H1 (cell line): ENCODE measurements around the gene RPL31. TPM values are rescaled to one million over a fixed set of nuclear protein-coding genes. Genes with fewer than 3 reads are reported as not detected.

Source experiments
- CTCF ChIA-PET: fragments of 300-600 bp; sonication (Branson Sonifier 250); formaldehyde crosslinking; loops from one replicate; lab custom pipeline; 2021; ENCODE audit not compliant: partially characterized antibody; lab: Charles Lee
- POLR2A ChIA-PET: fragments of 300-600 bp; sonication (Branson Sonifier 250); formaldehyde crosslinking; loops from one replicate; lab custom pipeline; 2021; ENCODE audit warnings: inconsistent platforms; ENCODE audit not compliant: partially characterized antibody; lab: Charles Lee
- DNase-seq, 2 experiments: peaks; one replicate each; pipeline versions ENCODE4 v3.0.0 to v3.0.0-alpha.2; 2010 to 2022; ENCODE audit warnings: low spot score in 2 of 2, low read depth in 1 of 2, mixed read lengths in 1 of 2
- FAIRE-seq: peaks from 2 replicates; lab custom pipeline; 2011; peaks lifted over from hg19 to GRCh38; lab: Jason Lieb, UNC
- H2AFZ ChIP-seq: 2 replicates; pipeline ENCODE4 v1.8.1; 2012; ENCODE audit warnings: low read length, inconsistent platforms
- H2AK5ac ChIP-seq: 2 replicates; pipeline ENCODE4 v1.6.1; 2013; ENCODE audit warnings: low read depth, low read length
- H2BK120ac ChIP-seq: replicated peaks from 2 replicates; pipeline ENCODE3; 2013; ENCODE audit warnings: low read depth, low read length, inconsistent platforms
- H2BK12ac ChIP-seq: 2 replicates; pipeline ENCODE4 v1.6.1; 2013; ENCODE audit warnings: low read depth, low read length
- H2BK15ac ChIP-seq: 2 replicates; pipeline ENCODE4 v1.6.1; 2013; ENCODE audit warnings: low read length
- H2BK20ac ChIP-seq: 2 replicates; pipeline ENCODE4 v1.6.1; 2013; ENCODE audit warnings: low read length
- H2BK5ac ChIP-seq: 2 replicates; pipeline ENCODE4 v1.6.1; 2013; ENCODE audit warnings: low read depth, low read length
- H3K14ac ChIP-seq: 2 replicates; pipeline ENCODE4 v1.6.1; 2013; ENCODE audit warnings: inconsistent platforms; ENCODE audit not compliant: insufficient read length
- H3K18ac ChIP-seq: 2 replicates; pipeline ENCODE4 v1.6.1; 2013; ENCODE audit warnings: low read length; ENCODE audit errors: extremely low read depth
- H3K23ac ChIP-seq: 2 replicates; pipeline ENCODE4 v1.6.1; 2013; ENCODE audit warnings: inconsistent platforms; ENCODE audit not compliant: insufficient read length
- H3K23me2 ChIP-seq: 2 replicates; pipeline ENCODE4 v1.6.1; 2013; ENCODE audit warnings: low read depth, low read length
- H3K27ac ChIP-seq: 2 replicates; pipeline ENCODE4 v1.6.1; 2011; ENCODE audit warnings: low read depth, low read length, inconsistent platforms
- H3K27me3 ChIP-seq, 4 experiments: replicated peaks in 1 of 4; 1 replicate in 1 of 4; 2 replicates in 3 of 4; pipeline versions ENCODE4 v1.6.1 to v1.8.1; 2011 to 2013; ENCODE audit warnings: low read length in 3 of 4, mild to moderate bottlenecking in 3 of 4, inconsistent platforms in 2 of 4, mixed read lengths in 2 of 4, moderate library complexity in 1 of 4; ENCODE audit not compliant: control insufficient read depth in 3 of 4, insufficient read depth in 3 of 4; ENCODE audit errors: extremely low read depth in 1 of 4
- H3K36me3 ChIP-seq, 4 experiments: 2 replicates each; pipeline versions ENCODE4 v1.6.1 to v1.8.1; 2011 to 2013; ENCODE audit warnings: mild to moderate bottlenecking in 4 of 4, low read length in 3 of 4, moderate library complexity in 2 of 4, control low read depth in 1 of 4, inconsistent platforms in 1 of 4; ENCODE audit not compliant: insufficient read depth in 4 of 4, control insufficient read depth in 2 of 4
- H3K4ac ChIP-seq: replicated peaks from 2 replicates; pipeline ENCODE3; 2013; ENCODE audit warnings: low read length, low read depth, mixed read lengths, inconsistent platforms; ENCODE audit not compliant: insufficient read length
- H3K4me1 ChIP-seq, 4 experiments: replicated peaks in 1 of 4; 1 replicate in 1 of 4; 2 replicates in 3 of 4; pipeline versions ENCODE4 v1.6.1 to v1.8.1; 2011 to 2013; ENCODE audit warnings: low read length in 3 of 4, inconsistent platforms in 2 of 4, mixed read lengths in 1 of 4; ENCODE audit not compliant: insufficient read depth in 4 of 4, control insufficient read depth in 3 of 4
- H3K4me2 ChIP-seq, 2 experiments: 2 replicates each; pipeline versions ENCODE4 v1.6.1 to v1.8.1; 2011 to 2013; ENCODE audit warnings: low read depth in 2 of 2, low read length in 2 of 2, control low read depth in 1 of 2, inconsistent platforms in 1 of 2, mild to moderate bottlenecking in 1 of 2; ENCODE audit not compliant: insufficient read depth in 1 of 2
- H3K4me3 ChIP-seq, 4 experiments: fragments of 200-600, 300-600 bp in 1 of 4; sonication (generic), shearing (Covaris generic), sonication (Bioruptor Twin) in 1 of 4; 2 replicates each; pipeline versions ENCODE4 v1.5.1 to v1.8.1; 2011 to 2016; ENCODE audit warnings: low read length in 4 of 4, low read depth in 3 of 4, control low read depth in 2 of 4, inconsistent platforms in 2 of 4, mild to moderate bottlenecking in 2 of 4, mixed read lengths in 1 of 4, moderate library complexity in 1 of 4; ENCODE audit not compliant: insufficient read depth in 2 of 4; ENCODE audit errors: extremely low read depth in 1 of 4
- H3K56ac ChIP-seq: replicated peaks from 2 replicates; pipeline ENCODE3; 2013; ENCODE audit warnings: low read depth, mild to moderate bottlenecking, mixed read lengths, low read length, inconsistent platforms; ENCODE audit not compliant: insufficient read length
- H3K79me1 ChIP-seq: 2 replicates; pipeline ENCODE4 v1.6.1; 2013; ENCODE audit warnings: low read depth, low read length, control low read depth
- H3K79me2 ChIP-seq, 2 experiments: 2 replicates each; pipeline versions ENCODE4 v1.6.1 to v1.8.1; 2012 to 2013; ENCODE audit warnings: low read length in 2 of 2, mild to moderate bottlenecking in 2 of 2, inconsistent platforms in 1 of 2; ENCODE audit not compliant: insufficient read depth in 2 of 2, control insufficient read depth in 1 of 2
- H3K9ac ChIP-seq, 4 experiments: replicated peaks in 1 of 4; 1 replicate in 1 of 4; 2 replicates in 3 of 4; pipeline versions ENCODE4 v1.6.1 to v1.8.1; 2011 to 2013; ENCODE audit warnings: low read depth in 3 of 4, low read length in 3 of 4, control low read depth in 2 of 4, mild to moderate bottlenecking in 2 of 4, moderate library complexity in 2 of 4, inconsistent platforms in 1 of 4; ENCODE audit errors: extremely low read depth in 1 of 4
- H3K9me3 ChIP-seq, 2 experiments: 2 replicates each; pipeline versions ENCODE4 v1.6.1 to v1.8.1; 2012 to 2013; ENCODE audit warnings: mild to moderate bottlenecking in 2 of 2, moderate library complexity in 2 of 2, control low read depth in 1 of 2, inconsistent platforms in 1 of 2, low read depth in 1 of 2, low read length in 1 of 2, mixed read lengths in 1 of 2; ENCODE audit not compliant: insufficient read depth in 2 of 2
- H4K20me1 ChIP-seq, 2 experiments: replicated peaks in 1 of 2; 2 replicates each; pipeline versions ENCODE3 to v1.8.1; 2011 to 2013; ENCODE audit warnings: inconsistent platforms in 2 of 2, low read length in 2 of 2, mild to moderate bottlenecking in 1 of 2; ENCODE audit not compliant: insufficient read depth in 2 of 2, control insufficient read depth in 1 of 2
- H4K5ac ChIP-seq: 2 replicates; pipeline ENCODE4 v1.6.1; 2013; ENCODE audit warnings: low read length, low read depth, mixed read lengths, inconsistent platforms; ENCODE audit not compliant: insufficient read length
- H4K8ac ChIP-seq: 2 replicates; pipeline ENCODE4 v1.8.0; 2013; ENCODE audit warnings: mild to moderate bottlenecking, moderate library complexity, low read length, inconsistent platforms; ENCODE audit not compliant: insufficient read depth; ENCODE audit errors: extremely low read depth
- H4K91ac ChIP-seq: replicated peaks from 2 replicates; pipeline ENCODE3; 2013; ENCODE audit warnings: low read length, mixed read lengths, inconsistent platforms; ENCODE audit not compliant: insufficient read length
- ASH2L ChIP-seq: fragments of 200-600, 300-600 bp; sonication (generic); IDR thresholded peaks from one replicate; pipeline ENCODE4 v1.7.1; 2017; ENCODE audit warnings: low read length
- TEAD4 ChIP-seq: IDR thresholded peaks from 2 replicates; pipeline ENCODE4 v1.6.1; 2012; ENCODE audit warnings: low read depth, low read length, inconsistent platforms, mixed read lengths
- WGBS, 2 experiments: shearing (Covaris generic) in 1 of 2; methylation state at CpG; one replicate each; pipeline versions ENCODE4 v1.1.6 to v1.1.7; 2013 to 2015; ENCODE audit warnings: low lambda C conversion rate in 2 of 2, mixed read lengths in 2 of 2, inconsistent platforms in 1 of 2, low coverage in 1 of 2, missing lambda C conversion rate in 1 of 2; ENCODE audit not compliant: insufficient replicate concordance in 2 of 2, insufficient coverage in 1 of 2, insufficient read length in 1 of 2; ENCODE audit errors: extremely low coverage in 1 of 2, missing lambda C conversion rate in 1 of 2; 5-methylcytosine and 5-hydroxymethylcytosine counted together
- polyA plus RNA-seq, 7 experiments: library from polyadenylated mRNA; depleted of rRNA in 3 of 7; stranded (reverse) in 5 of 7; unstranded in 2 of 7; fragments of >200 nt in 5 of 7; fragments of 200-250 nt in 2 of 7; gene quantifications; 1 replicate in 5 of 7; 2 replicates in 1 of 7; 4 replicates in 1 of 7; pipeline versions ENCODE4 v1.2.1 to v1.2.3, GENCODE V29; 2011 to 2013; ENCODE audit warnings: missing spikeins in 2 of 7, mixed read lengths in 2 of 7
- total RNA-seq: library from RNA; stranded (reverse); fragmentation: NEBNext Ultra II Directional; extraction: Animal tissue kit (Norgen Biotek cat#: 25700); gene quantifications from 2 replicates; pipeline ENCODE4 v1.2.1, GENCODE V29; 2021

The RPL31 gene
- total and polyA plus RNA-seq, 2 of the 8 experiments (the other 6 are each of a cell fraction or from before 2014, with no cell fraction given) = 1,463 to 1,722 TPM

DNA sequence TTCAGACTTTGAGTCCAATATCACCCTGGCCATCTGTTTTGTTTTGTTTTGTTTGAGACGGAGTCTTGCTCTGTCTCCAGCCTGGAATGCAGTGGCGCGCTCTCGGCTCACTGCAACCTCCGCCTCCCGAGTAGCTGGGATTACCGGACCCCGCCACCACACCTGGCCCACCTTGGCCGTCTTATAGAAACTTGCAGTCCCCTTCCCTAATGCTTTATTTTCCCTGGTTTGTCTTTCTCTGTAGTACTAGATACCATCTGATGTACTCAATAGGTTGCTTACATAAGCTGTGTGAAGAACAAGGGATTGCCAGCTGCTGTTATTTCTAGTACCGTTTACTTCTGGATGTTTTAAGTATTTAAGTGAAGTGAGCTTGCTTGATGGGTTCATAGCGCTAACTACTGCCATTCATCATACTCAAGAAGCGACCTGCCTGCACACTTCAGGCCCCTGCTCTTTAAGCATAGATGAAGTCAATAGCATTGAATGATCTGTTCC, 1.2 kb downstream of the RPL31 start:
- Histone ChIP-seq H4K20me1 (peaks cover 18 to 30% of the 10 kb centered on the region in 2 experiments), H2BK12ac (no peak overlapping the region), H3K56ac (peak overlapping the region; percentile 17), H3K23ac (no peak overlapping the region), H3K18ac (no peak overlapping the region), H2BK120ac (no peak overlapping the region), H4K91ac (no peak overlapping the region), H2AK5ac (no peak overlapping the region), H3K4me1 (peaks cover 5 to 10% (median 8%) of the 10 kb centered on the region in 4 experiments; a peak in 6 of 7 replicates), H4K8ac (no peak overlapping the region; the same call in 1 of the 2 replicates), H2BK5ac (no peak overlapping the region), H3K23me2 (peaks cover 8% of the 10 kb centered on the region), H3K9ac (peak overlapping the region; percentile 90 to 98 (median 96)), H3K9me3 (no peaks in the 10 kb centered on the region), H3K79me1 (peaks cover 3% of the 10 kb centered on the region), H4K5ac (peak overlapping the region; percentile 52), H2BK15ac (no peak overlapping the region), H3K14ac (no peak overlapping the region), H3K4me3 (peak overlapping the region; percentile 88 to 99 (median 94)), H3K4ac (no peak overlapping the region), H3K79me2 (peaks cover 6 to 33% of the 10 kb centered on the region in 2 experiments), H3K27ac (peak overlapping the region; percentile 91), H2AFZ (no peak overlapping the region), H3K4me2 (peak overlapping the region; percentile 92), H3K27me3 (peaks cover 0 to 7% (median 2%) of the 10 kb centered on the region in 4 experiments; a peak in 3 of 7 replicates), H2BK20ac (no peak overlapping the region), H3K36me3 (peaks cover 33 to 58% (median 48%) of the 10 kb centered on the region in 4 experiments)
- 17% methylated on average over 12 of the region's 12 CpGs; no CpG with 5 or more reads in 1 of the 2 experiments for WGBS, 2 experiments
- FAIRE-seq (no peak), DNase-seq (peak in 1 of 2 experiments; percentile 41)
- CTCF ChIA-PET = interaction anchor here (0.8 to 2.5 kb wide), 9 partner anchors 9 to 250 kb away, joined by 3 to 9 read pairs (median 3); no protein-coding TSS in a partner anchor
- TF ChIP-seq TEAD4 (peak; percentile 65), ASH2L (no peak)
- POLR2A ChIA-PET = interaction anchor here (0.6 to 8.5 kb wide), 32 partner anchors 9 to 440 kb away, joined by 3 to 151 read pairs (median 6); partner anchors contain the start of genes CNOT11, PDCL3 and TBC1D8
